Stimulated activated CD8-positive, alpha-beta memory T cell treated with anti-CD3 and anti-CD28 coated beads, Interleukin-7, amount 100 ng/mL, for 1 hour (primary cell): Measurements from ENCODE around the gene GOLPH3L.
"Not testable (repeated sequence)": the region's sequence is repeated elsewhere in the genome, so short reads cannot be mapped to it uniquely, and the experiment has no call there.

Source experiments
- DNase-seq, 2 donors: peaks; one replicate each; pipeline ENCODE4 v3.0.0-alpha.2; 2020; ENCODE audit warnings: low read depth in 2 of 2

The GOLPH3L gene

GRCh38 chr1:150657064-150657463 lies 39.9 kb downstream of the GOLPH3L start:
- DNase-seq: not testable (repeated sequence)

- DNase-seq: not testable (repeated sequence)
Observed at GRCh38 chr1:150654635-150655034, 42.3 kb downstream of the GOLPH3L start.

GRCh38 chr1:150650193-150650592 lies 46.8 kb downstream of the GOLPH3L start:
- no peak for DNase-seq

- DNase-seq: no peak
Observed at GRCh38 chr1:150649441-150650075, 47.4 kb downstream of the GOLPH3L start.

GRCh38 chr1:150642296-150642695 lies 54.7 kb downstream of the GOLPH3L start:
- no peak for DNase-seq

- not testable (repeated sequence) for DNase-seq
Observed at GRCh38 chr1:150641126-150641815, 55.7 kb downstream of the GOLPH3L start.

GRCh38 chr1:150638430-150638829 lies 58.5 kb downstream of the GOLPH3L start:
- not testable (repeated sequence) for DNase-seq

GRCh38 chr1:150634839-150635622 lies 61.9 kb downstream of the GOLPH3L start:
- DNase-seq: not testable (repeated sequence)

GRCh38 chr1:150629115-150629928 lies 67.6 kb downstream of the GOLPH3L start, which contains the start of gene ENSA:
Gene ENSA (minus strand): TSS chr1:150629612. CDS start chr1:150629470, 142 bp downstream.
- DNase-seq: peak; percentile 84 to 86

- DNase-seq: no peak
Observed at GRCh38 chr1:150628766-150629114, 68.2 kb downstream of the GOLPH3L start.

- no peak for DNase-seq
Observed at GRCh38 chr1:150627826-150628410, 69.0 kb downstream of the GOLPH3L start.

GRCh38 chr1:150626150-150626549 lies 70.8 kb downstream of the GOLPH3L start:
- DNase-seq: no peak

GRCh38 chr1:150624546-150624945 lies 72.4 kb downstream of the GOLPH3L start:
- DNase-seq: not testable (repeated sequence)

- not testable (repeated sequence) for DNase-seq
Observed at GRCh38 chr1:150624134-150624533, 72.8 kb downstream of the GOLPH3L start.

- no peak for DNase-seq
Observed at GRCh38 chr1:150622303-150622975, 74.5 kb downstream of the GOLPH3L start.

GRCh38 chr1:150621497-150622302 lies 75.3 kb downstream of the GOLPH3L start:
- peak; percentile 34 to 39 for DNase-seq

- DNase-seq: no peak
Observed at GRCh38 chr1:150620919-150621318, 76.0 kb downstream of the GOLPH3L start.

GRCh38 chr1:150619576-150620509 lies 77.1 kb downstream of the GOLPH3L start:
- DNase-seq: no peak
